H9 (cell line): Measurements from ENCODE around the gene CD52. TPM values are rescaled to one million over a fixed set of nuclear protein-coding genes. Genes with fewer than 3 reads are reported as not detected.

Experiments used
- DNase-seq: peaks from one replicate; pipeline ENCODE4 v3.0.0-alpha.2; 2017
- H2AFZ ChIP-seq: one replicate; pipeline ENCODE4 v1.6.1; 2013; ENCODE audit warnings: mild to moderate bottlenecking, low read length, control low read depth, moderate library complexity
- H2AK5ac ChIP-seq: 2 replicates; pipeline ENCODE4 v1.6.1; 2013; ENCODE audit warnings: low read length, control low read depth, mixed read lengths; ENCODE audit not compliant: insufficient read length
- H2BK120ac ChIP-seq: one replicate; pipeline ENCODE4 v1.6.1; 2013; ENCODE audit warnings: low read depth, mild to moderate bottlenecking, low read length, control low read depth, inconsistent platforms; ENCODE audit not compliant: poor library complexity, severe bottlenecking
- H2BK12ac ChIP-seq: 2 replicates; pipeline ENCODE4 v1.6.1; 2013; ENCODE audit warnings: low read length, control low read depth, mixed read lengths, low read depth; ENCODE audit not compliant: insufficient read length
- H2BK15ac ChIP-seq: 2 replicates; pipeline ENCODE4 v1.6.1; 2013; ENCODE audit warnings: low read depth, low read length, control low read depth
- H2BK20ac ChIP-seq: one replicate; pipeline ENCODE4 v1.6.1; 2013; ENCODE audit warnings: low read depth, mild to moderate bottlenecking, low read length, control low read depth, inconsistent platforms; ENCODE audit not compliant: poor library complexity, severe bottlenecking
- H2BK5ac ChIP-seq: 2 replicates; pipeline ENCODE4 v1.6.1; 2013; ENCODE audit warnings: low read length, control low read depth, mixed read lengths; ENCODE audit not compliant: insufficient read length
- H3K14ac ChIP-seq: 2 replicates; pipeline ENCODE4 v1.6.1; 2013; ENCODE audit warnings: low read length, control low read depth; ENCODE audit not compliant: insufficient read depth
- H3K18ac ChIP-seq: 2 replicates; pipeline ENCODE4 v1.6.1; 2013; ENCODE audit warnings: low read depth, mild to moderate bottlenecking, mixed read lengths, low read length, control low read depth; ENCODE audit not compliant: insufficient read length
- H3K23ac ChIP-seq: 2 replicates; pipeline ENCODE4 v1.6.1; 2013; ENCODE audit warnings: low read length, control low read depth, mixed read lengths, low read depth; ENCODE audit not compliant: insufficient read length
- H3K23me2 ChIP-seq: 2 replicates; pipeline ENCODE4 v1.6.1; 2013; ENCODE audit warnings: low read depth, mild to moderate bottlenecking, mixed read lengths, low read length, control low read depth; ENCODE audit not compliant: insufficient read length, poor library complexity, severe bottlenecking
- H3K27ac ChIP-seq: 2 replicates; pipeline ENCODE4 v1.5.1; 2013; ENCODE audit warnings: low read length, control low read depth, mixed read lengths, low read depth; ENCODE audit not compliant: insufficient read length
- H3K27me3 ChIP-seq: 2 replicates; pipeline ENCODE4 v1.6.1; 2013; ENCODE audit warnings: low read length, control low read depth, inconsistent platforms; ENCODE audit not compliant: insufficient read depth
- H3K4ac ChIP-seq: 2 replicates; pipeline ENCODE4 v1.6.1; 2013; ENCODE audit warnings: low read depth, mild to moderate bottlenecking, control low read depth, inconsistent platforms, low read length, moderate library complexity
- H3K4me1 ChIP-seq: 2 replicates; pipeline ENCODE4 v1.6.1; 2013; ENCODE audit warnings: low read length, control low read depth, inconsistent platforms; ENCODE audit not compliant: insufficient read depth
- H3K4me2 ChIP-seq: 2 replicates; pipeline ENCODE4 v1.6.1; 2013; ENCODE audit warnings: low read length, control low read depth, mixed read lengths; ENCODE audit not compliant: insufficient read length, insufficient read depth
- H3K56ac ChIP-seq: 2 replicates; pipeline ENCODE4 v1.6.1; 2013; ENCODE audit warnings: low read depth, mild to moderate bottlenecking, mixed read lengths, low read length, control low read depth; ENCODE audit not compliant: insufficient read length
- H3K79me1 ChIP-seq: 2 replicates; pipeline ENCODE4 v1.6.1; 2013; ENCODE audit warnings: low read depth, mild to moderate bottlenecking, moderate library complexity, low read length, control low read depth, inconsistent platforms; ENCODE audit not compliant: insufficient read depth, poor library complexity, severe bottlenecking
- H3K79me2 ChIP-seq: 2 replicates; pipeline ENCODE4 v1.6.1; 2013; ENCODE audit warnings: low read length, control low read depth, inconsistent platforms; ENCODE audit not compliant: insufficient read depth
- H3K9ac ChIP-seq: 2 replicates; pipeline ENCODE4 v1.6.1; 2013; ENCODE audit warnings: low read length, control low read depth, mixed read lengths; ENCODE audit not compliant: insufficient read length; ENCODE audit errors: extremely low read depth
- H3K9me3 ChIP-seq: one replicate; pipeline ENCODE4 v1.6.1; 2013; ENCODE audit warnings: low read depth, low read length, inconsistent platforms; ENCODE audit not compliant: control insufficient read depth
- H3T11ph ChIP-seq: one replicate; pipeline ENCODE4 v1.6.1; 2013; ENCODE audit warnings: mild to moderate bottlenecking, low read length, control low read depth, inconsistent platforms
- H4K20me1 ChIP-seq: one replicate; pipeline ENCODE4 v1.6.1; 2013; ENCODE audit not compliant: control insufficient read depth, insufficient read length, insufficient read depth
- H4K5ac ChIP-seq: 2 replicates; pipeline ENCODE4 v1.6.1; 2013; ENCODE audit warnings: low read depth, mild to moderate bottlenecking, mixed read lengths, low read length, control low read depth; ENCODE audit not compliant: insufficient read length
- H4K8ac ChIP-seq: replicated peaks from 2 replicates; pipeline ENCODE4 v1.6.1; 2013; ENCODE audit warnings: low read length, control low read depth, mixed read lengths, low read depth; ENCODE audit not compliant: insufficient read length
- H4K91ac ChIP-seq: 2 replicates; pipeline ENCODE4 v1.6.1; 2013; ENCODE audit warnings: low read depth, mild to moderate bottlenecking, moderate library complexity, mixed read lengths, low read length, control low read depth; ENCODE audit not compliant: insufficient read length
- H3K27ac Mint-ChIP-seq, 3 experiments: 2 replicates in 2 of 3; 3 replicates in 1 of 3; pipeline ENCODE4 v1.8.0; 2020 to 2021; ENCODE audit warnings: mixed read lengths in 3 of 3, mild to moderate bottlenecking in 1 of 3, moderate library complexity in 1 of 3
- H3K27me3 Mint-ChIP-seq: 2 replicates; pipeline ENCODE4 v1.8.0; 2021; ENCODE audit warnings: low read depth, mild to moderate bottlenecking, moderate library complexity, mixed read lengths
- H3K36me3 Mint-ChIP-seq, 3 experiments: 2 replicates in 2 of 3; 3 replicates in 1 of 3; pipeline ENCODE4 v1.8.0; 2020 to 2021; ENCODE audit warnings: low read depth in 3 of 3, mixed read lengths in 3 of 3; ENCODE audit not compliant: insufficient read depth in 1 of 3
- H3K4me1 Mint-ChIP-seq, 2 experiments: 2 replicates each; pipeline ENCODE4 v1.8.0; 2020; ENCODE audit warnings: mixed read lengths in 2 of 2
- H3K4me3 Mint-ChIP-seq, 2 experiments: 2 replicates in 1 of 2; 3 replicates in 1 of 2; pipeline ENCODE4 v1.8.0; 2020 to 2021; ENCODE audit warnings: mild to moderate bottlenecking in 2 of 2, mixed read lengths in 2 of 2, moderate library complexity in 1 of 2
- H3K9me3 Mint-ChIP-seq, 2 experiments: 2 replicates in 1 of 2; 3 replicates in 1 of 2; pipeline ENCODE4 v1.8.0; 2020; ENCODE audit warnings: mild to moderate bottlenecking in 2 of 2, mixed read lengths in 2 of 2, moderate library complexity in 1 of 2
- WGBS: extraction: QIAGEN DNeasy Blood & Tissue Kit; methylation state at CpG from one replicate; pipeline ENCODE4 v1.1.7; 2013; ENCODE audit warnings: missing lambda C conversion rate, low lambda C conversion rate, mixed read lengths; ENCODE audit not compliant: insufficient read length; ENCODE audit errors: extremely low coverage; 5-methylcytosine and 5-hydroxymethylcytosine counted together
- total RNA-seq: library from RNA; stranded (reverse); gene quantifications from 2 replicates; pipeline ENCODE4 v1.2.1, GENCODE V29; 2021
- TF ChIP-seq, protein P1 (sequence below): fragments of 200-600 bp; sonication (generic); conservative IDR thresholded peaks from 3 replicates; pipeline ENCODE4 v1.8.0; 2021; ENCODE audit warnings: antibody characterized with exemption, mild to moderate bottlenecking

The CD52 gene
- total RNA-seq, 1 experiment from 2014 or later, result 4.1 TPM

DNA sequence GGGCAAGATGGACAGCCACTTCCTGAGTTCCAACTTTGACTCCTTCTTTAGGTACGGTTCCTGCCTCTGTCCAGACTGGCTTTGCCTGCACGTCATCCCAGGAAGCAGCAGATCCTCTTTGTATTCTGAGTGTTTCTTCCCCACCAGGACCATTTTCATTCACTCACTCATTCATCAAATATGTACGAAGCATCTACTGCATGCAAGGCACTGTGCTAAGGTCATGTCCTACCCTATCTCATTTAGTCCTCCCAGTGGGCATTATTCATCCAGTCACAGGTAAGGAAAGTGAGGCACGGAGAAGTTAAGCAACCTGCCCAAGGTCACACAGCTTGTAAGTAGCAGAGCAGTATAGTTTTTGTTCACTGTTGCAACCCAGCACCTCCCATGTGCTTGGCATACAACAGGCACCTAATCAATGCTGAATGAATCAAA is 22.3 kb downstream of the CD52 start:
- no peaks in the 10 kb centered on the region for H3K79me1 ChIP-seq
- H3K27me3 ChIP-seq, result no peaks in the 10 kb centered on the region
- peaks cover 0 to 2% (median 0%) of the 10 kb centered on the region in 3 experiments; a peak in 1 of 7 replicates for H3K36me3 Mint-ChIP-seq
- peaks cover 4% of the 10 kb centered on the region for H3K23me2 ChIP-seq
- no peak overlapping the region for H3K9ac ChIP-seq
- no peak overlapping the region for H2BK15ac ChIP-seq
- no peaks in the 10 kb centered on the region for H3K9me3 Mint-ChIP-seq
- no peak overlapping the region for H2AFZ ChIP-seq
- no peak overlapping the region for H3T11ph ChIP-seq
- H3K4me2 ChIP-seq, result no peak overlapping the region
- no peak overlapping the region for H4K8ac ChIP-seq
- H3K14ac ChIP-seq, result no peak overlapping the region
- H2BK12ac ChIP-seq, result no peak overlapping the region
- peaks cover 25 to 31% of the 10 kb centered on the region in 2 experiments for H3K4me1 Mint-ChIP-seq
- no peak overlapping the region for H3K27ac Mint-ChIP-seq
- H2BK120ac ChIP-seq, result no peak overlapping the region
- no peak overlapping the region for H2BK20ac ChIP-seq
- H3K9me3 ChIP-seq, result no peaks in the 10 kb centered on the region
- no peak overlapping the region for H3K4me3 Mint-ChIP-seq
- no CpG with 5 or more reads among the region's 4 CpGs for WGBS
- H3K23ac ChIP-seq, result no peak overlapping the region
- H3K4me1 ChIP-seq, result no peaks in the 10 kb centered on the region; the same call in 1 of the 2 replicates
- no peaks in the 10 kb centered on the region for H4K20me1 ChIP-seq
- peaks cover 24% of the 10 kb centered on the region for H3K27me3 Mint-ChIP-seq
- no peak overlapping the region for H3K18ac ChIP-seq
- TF ChIP-seq, protein P1, sequence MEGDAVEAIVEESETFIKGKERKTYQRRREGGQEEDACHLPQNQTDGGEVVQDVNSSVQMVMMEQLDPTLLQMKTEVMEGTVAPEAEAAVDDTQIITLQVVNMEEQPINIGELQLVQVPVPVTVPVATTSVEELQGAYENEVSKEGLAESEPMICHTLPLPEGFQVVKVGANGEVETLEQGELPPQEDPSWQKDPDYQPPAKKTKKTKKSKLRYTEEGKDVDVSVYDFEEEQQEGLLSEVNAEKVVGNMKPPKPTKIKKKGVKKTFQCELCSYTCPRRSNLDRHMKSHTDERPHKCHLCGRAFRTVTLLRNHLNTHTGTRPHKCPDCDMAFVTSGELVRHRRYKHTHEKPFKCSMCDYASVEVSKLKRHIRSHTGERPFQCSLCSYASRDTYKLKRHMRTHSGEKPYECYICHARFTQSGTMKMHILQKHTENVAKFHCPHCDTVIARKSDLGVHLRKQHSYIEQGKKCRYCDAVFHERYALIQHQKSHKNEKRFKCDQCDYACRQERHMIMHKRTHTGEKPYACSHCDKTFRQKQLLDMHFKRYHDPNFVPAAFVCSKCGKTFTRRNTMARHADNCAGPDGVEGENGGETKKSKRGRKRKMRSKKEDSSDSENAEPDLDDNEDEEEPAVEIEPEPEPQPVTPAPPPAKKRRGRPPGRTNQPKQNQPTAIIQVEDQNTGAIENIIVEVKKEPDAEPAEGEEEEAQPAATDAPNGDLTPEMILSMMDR, result no peak
- H3K27ac ChIP-seq, result no peak overlapping the region
- no peak for DNase-seq
- H3K56ac ChIP-seq, result no peak overlapping the region
- H4K91ac ChIP-seq, result no peak overlapping the region
- no peaks in the 10 kb centered on the region for H3K79me2 ChIP-seq
- H2BK5ac ChIP-seq, result no peak overlapping the region
- H2AK5ac ChIP-seq, result no peak overlapping the region
- no peak overlapping the region for H4K5ac ChIP-seq
- no peak overlapping the region for H3K4ac ChIP-seq
